WTC11 (cell line): Measurements from ENCODE around the gene RAB3IL1. TPM values are rescaled to one million over a fixed set of nuclear protein-coding genes. Genes with fewer than 3 reads are reported as not detected.

ENCODE experiments used
- ATAC-seq: fragments of 200-7000 bp; cut with Tn5 transposase; 2 replicates; pipeline ENCODE4 v1.10.0; 2021; ENCODE audit warnings: mild to moderate bottlenecking, moderate library complexity
- CTCF ChIA-PET: fragments of 300-600 bp; sonication (Branson Sonifier 250); formaldehyde crosslinking; loops from one replicate; lab custom pipeline; 2021; ENCODE audit warnings: antibody characterized with exemption; lab: Charles Lee
- POLR2A ChIA-PET: fragments of 350-600 bp; sonication (Branson Sonifier 250); formaldehyde crosslinking; loops from one replicate; lab custom pipeline; 2021; ENCODE audit warnings: antibody characterized with exemption; lab: Charles Lee
- DNase-seq: peaks from one replicate; pipeline ENCODE4 v3.0.0; 2021; ENCODE audit warnings: low spot score
- H3K27ac Mint-ChIP-seq: 2 replicates; pipeline ENCODE4 v1.8.0; 2021; ENCODE audit warnings: mixed read lengths
- H3K27me3 Mint-ChIP-seq: 2 replicates; pipeline ENCODE4 v1.8.0; 2021; ENCODE audit warnings: low read depth, mild to moderate bottlenecking, moderate library complexity, mixed read lengths
- H3K36me3 Mint-ChIP-seq: 2 replicates; pipeline ENCODE4 v1.8.0; 2021; ENCODE audit warnings: mixed read lengths
- H3K4me1 Mint-ChIP-seq: 2 replicates; pipeline ENCODE4 v1.8.0; 2022; ENCODE audit warnings: mixed read lengths
- H3K4me3 Mint-ChIP-seq: 2 replicates; pipeline ENCODE4 v1.8.0; 2021; ENCODE audit warnings: mild to moderate bottlenecking, moderate library complexity, mixed read lengths
- H3K9me3 Mint-ChIP-seq: 2 replicates; pipeline ENCODE4 v1.8.0; 2021; ENCODE audit warnings: mixed read lengths
- ATF1 ChIP-seq: sonication (generic); formaldehyde crosslinking; IDR thresholded peaks from 2 replicates; pipeline ENCODE4 v1.8.1; 2023; ENCODE audit warnings: mild to moderate bottlenecking, moderate library complexity, missing genetic modification reagents
- GABPB1 ChIP-seq: sonication (generic); formaldehyde crosslinking; IDR thresholded peaks from 2 replicates; pipeline ENCODE4 v1.8.1; 2023; ENCODE audit warnings: mild to moderate bottlenecking, missing genetic modification reagents
- NFATC4 ChIP-seq: fragments of 250-450 bp; sonication (Bioruptor Pico); IDR thresholded peaks from 2 replicates; pipeline ENCODE4 v1.9.0; 2021; ENCODE audit warnings: mild to moderate bottlenecking
- NFYB ChIP-seq: sonication (generic); formaldehyde crosslinking; conservative IDR thresholded peaks from 2 replicates; pipeline ENCODE4 v1.8.0; 2022; ENCODE audit warnings: low read depth, missing genetic modification reagents
- TP53 ChIP-seq: sonication (generic); formaldehyde crosslinking; IDR thresholded peaks from 2 replicates; pipeline ENCODE4 v1.8.1; 2023; ENCODE audit warnings: mild to moderate bottlenecking, missing genetic modification reagents
- total RNA-seq: library from RNA; stranded (reverse); gene quantifications from 3 replicates; pipeline ENCODE4 v1.2.3, GENCODE V29; 2021
- TF ChIP-seq, protein P1 (sequence below): fragments of 250-450 bp; sonication (Bioruptor Pico); IDR thresholded peaks from 2 replicates; pipeline ENCODE4 v1.8.0; 2021; ENCODE audit warnings: mild to moderate bottlenecking
- TF ChIP-seq, protein P2 (sequence below): sonication (generic); formaldehyde crosslinking; IDR thresholded peaks from 2 replicates; pipeline ENCODE4 v1.8.1; 2022; ENCODE audit warnings: missing genetic modification reagents, borderline replicate concordance
- TF ChIP-seq, protein P3 (sequence below): fragments of 250-450 bp; sonication (Bioruptor Pico); conservative IDR thresholded peaks from 2 replicates; pipeline ENCODE4 v1.9.0; 2021; ENCODE audit warnings: mild to moderate bottlenecking
- TF ChIP-seq, protein P4 (sequence below): sonication (generic); formaldehyde crosslinking; IDR thresholded peaks from 2 replicates; pipeline ENCODE4 v1.8.0; 2022; ENCODE audit warnings: missing genetic modification reagents
- TF ChIP-seq, protein P5 (sequence below): sonication (generic); formaldehyde crosslinking; IDR thresholded peaks from 2 replicates; pipeline ENCODE4 v1.8.0; 2023; ENCODE audit warnings: mild to moderate bottlenecking, missing genetic modification reagents
- TF ChIP-seq, protein P6 (sequence below): fragments of 250-450 bp; sonication (Bioruptor Pico); IDR thresholded peaks from 2 replicates; pipeline ENCODE4 v1.9.0; 2021; ENCODE audit warnings: mild to moderate bottlenecking
- TF ChIP-seq, protein P7 (sequence below): sonication (generic); formaldehyde crosslinking; IDR thresholded peaks from 2 replicates; pipeline ENCODE4 v1.8.0; 2023; ENCODE audit warnings: missing genetic modification reagents, mild to moderate bottlenecking, borderline replicate concordance

Gene RAB3IL1
- total RNA-seq, 1 experiment from 2014 or later: 7.2 TPM

DNA sequence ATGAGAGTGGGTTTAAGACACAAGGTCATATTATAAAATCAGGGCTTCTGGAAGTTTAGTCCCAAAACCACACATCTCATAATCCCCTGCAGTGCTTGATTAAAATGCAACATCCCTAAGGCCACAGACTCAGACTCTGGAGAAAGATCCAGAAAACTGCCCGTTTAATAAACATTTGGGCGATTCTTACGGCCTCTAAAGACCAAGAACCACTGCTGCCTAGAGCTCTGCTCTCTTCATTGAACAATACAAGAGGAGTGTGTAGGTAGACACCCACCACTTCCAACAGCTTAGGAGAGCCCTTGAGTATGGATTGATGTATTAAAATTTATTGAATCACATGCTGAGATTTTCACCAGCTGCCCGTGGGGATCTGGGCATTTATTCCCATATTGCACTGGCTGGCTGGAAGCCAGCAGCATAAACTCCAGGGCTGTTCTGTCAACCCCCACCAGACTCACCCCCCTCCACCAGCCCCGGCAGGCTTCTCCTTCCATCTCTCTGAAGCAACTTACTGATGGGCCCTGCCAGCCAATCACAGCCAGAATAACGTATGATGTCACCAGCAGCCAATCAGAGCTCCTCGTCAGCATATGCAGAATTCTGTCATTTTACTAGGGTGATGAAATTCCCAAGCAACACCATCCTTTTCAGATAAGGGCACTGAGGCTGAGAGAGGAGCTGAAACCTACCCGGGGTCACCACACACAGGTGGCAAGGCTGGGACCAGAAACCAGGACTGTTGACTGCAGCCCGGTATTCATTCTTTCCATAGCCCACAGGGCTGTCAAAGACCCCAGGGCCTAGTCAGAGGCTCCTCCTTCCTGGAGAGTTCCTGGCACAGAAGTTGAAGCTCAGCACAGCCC lies 32.0 kb upstream of the RAB3IL1 start:
- ChIA-PET CTCF (interaction anchor here (0.6 to 10.3 kb wide), 20 partner anchors 10 to 476 kb away, joined by 3 to 685 read pairs (median 4); no protein-coding TSS in a partner anchor), POLR2A (interaction anchor here (0.5 to 2.5 kb wide), 15 partner anchors 10 to 134 kb away, joined by 3 to 26 read pairs (median 5); partner anchors contain the start of genes FTH1 and RAB3IL1)
- ATAC-seq (peak; percentile 54), DNase-seq (peak; percentile 76)
- Mint-ChIP-seq H3K27me3 (peaks cover 8% of the 10 kb centered on the region), H3K4me3 (no peak overlapping the region), H3K4me1 (peaks cover 7% of the 10 kb centered on the region), H3K9me3 (no peaks in the 10 kb centered on the region), H3K27ac (no peak overlapping the region), H3K36me3 (no peaks in the 10 kb centered on the region)
- TF ChIP-seq, protein P1, sequence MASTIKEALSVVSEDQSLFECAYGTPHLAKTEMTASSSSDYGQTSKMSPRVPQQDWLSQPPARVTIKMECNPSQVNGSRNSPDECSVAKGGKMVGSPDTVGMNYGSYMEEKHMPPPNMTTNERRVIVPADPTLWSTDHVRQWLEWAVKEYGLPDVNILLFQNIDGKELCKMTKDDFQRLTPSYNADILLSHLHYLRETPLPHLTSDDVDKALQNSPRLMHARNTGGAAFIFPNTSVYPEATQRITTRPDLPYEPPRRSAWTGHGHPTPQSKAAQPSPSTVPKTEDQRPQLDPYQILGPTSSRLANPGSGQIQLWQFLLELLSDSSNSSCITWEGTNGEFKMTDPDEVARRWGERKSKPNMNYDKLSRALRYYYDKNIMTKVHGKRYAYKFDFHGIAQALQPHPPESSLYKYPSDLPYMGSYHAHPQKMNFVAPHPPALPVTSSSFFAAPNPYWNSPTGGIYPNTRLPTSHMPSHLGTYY (CRISPR knock-in tag): no peak
- TF ChIP-seq, protein P2, sequence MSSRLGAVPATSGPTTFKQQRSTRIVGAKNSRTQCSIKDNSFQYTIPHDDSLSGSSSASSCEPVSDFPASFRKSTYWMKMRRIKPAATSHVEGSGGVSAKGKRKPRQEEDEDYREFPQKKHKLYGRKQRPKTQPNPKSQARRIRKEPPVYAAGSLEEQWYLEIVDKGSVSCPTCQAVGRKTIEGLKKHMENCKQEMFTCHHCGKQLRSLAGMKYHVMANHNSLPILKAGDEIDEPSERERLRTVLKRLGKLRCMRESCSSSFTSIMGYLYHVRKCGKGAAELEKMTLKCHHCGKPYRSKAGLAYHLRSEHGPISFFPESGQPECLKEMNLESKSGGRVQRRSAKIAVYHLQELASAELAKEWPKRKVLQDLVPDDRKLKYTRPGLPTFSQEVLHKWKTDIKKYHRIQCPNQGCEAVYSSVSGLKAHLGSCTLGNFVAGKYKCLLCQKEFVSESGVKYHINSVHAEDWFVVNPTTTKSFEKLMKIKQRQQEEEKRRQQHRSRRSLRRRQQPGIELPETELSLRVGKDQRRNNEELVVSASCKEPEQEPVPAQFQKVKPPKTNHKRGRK: no peak
- no peak for TF ChIP-seq NFATC4 (CRISPR knock-in tag)
- TF ChIP-seq, protein P3, sequence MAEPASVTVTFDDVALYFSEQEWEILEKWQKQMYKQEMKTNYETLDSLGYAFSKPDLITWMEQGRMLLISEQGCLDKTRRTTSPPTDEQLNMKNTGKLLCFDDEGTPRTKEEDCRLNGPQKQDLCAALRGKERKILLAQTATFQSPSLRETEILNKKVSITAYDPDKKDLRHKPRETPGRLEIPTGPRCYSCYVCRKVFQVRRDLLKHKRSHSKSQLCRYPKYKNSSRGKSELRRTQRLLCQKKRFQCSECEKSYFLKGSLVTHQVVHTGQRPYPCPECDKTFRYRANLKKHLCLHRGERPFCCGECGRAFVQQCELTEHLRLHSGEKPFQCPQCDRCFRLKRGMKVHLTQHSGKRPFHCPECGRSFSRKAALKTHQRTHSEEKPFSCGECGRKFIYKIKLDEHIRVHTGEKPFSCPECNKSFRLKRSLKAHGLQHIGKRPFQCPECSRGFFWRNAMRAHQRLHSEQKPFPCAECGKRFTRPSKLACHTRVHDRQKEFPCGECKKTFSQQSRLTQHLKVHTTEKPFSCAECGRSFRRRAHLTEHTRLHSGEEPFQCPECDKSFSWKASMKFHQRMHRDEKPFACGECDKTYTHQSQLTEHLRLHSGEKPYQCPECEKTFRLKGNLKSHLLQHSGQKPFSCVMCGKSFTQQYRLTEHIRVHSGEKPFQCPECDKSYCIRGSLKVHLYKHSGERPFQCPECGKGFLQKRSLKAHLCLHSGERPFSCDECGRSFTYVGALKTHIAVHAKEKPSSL (CRISPR knock-in tag): no peak
- TF ChIP-seq, protein P4, sequence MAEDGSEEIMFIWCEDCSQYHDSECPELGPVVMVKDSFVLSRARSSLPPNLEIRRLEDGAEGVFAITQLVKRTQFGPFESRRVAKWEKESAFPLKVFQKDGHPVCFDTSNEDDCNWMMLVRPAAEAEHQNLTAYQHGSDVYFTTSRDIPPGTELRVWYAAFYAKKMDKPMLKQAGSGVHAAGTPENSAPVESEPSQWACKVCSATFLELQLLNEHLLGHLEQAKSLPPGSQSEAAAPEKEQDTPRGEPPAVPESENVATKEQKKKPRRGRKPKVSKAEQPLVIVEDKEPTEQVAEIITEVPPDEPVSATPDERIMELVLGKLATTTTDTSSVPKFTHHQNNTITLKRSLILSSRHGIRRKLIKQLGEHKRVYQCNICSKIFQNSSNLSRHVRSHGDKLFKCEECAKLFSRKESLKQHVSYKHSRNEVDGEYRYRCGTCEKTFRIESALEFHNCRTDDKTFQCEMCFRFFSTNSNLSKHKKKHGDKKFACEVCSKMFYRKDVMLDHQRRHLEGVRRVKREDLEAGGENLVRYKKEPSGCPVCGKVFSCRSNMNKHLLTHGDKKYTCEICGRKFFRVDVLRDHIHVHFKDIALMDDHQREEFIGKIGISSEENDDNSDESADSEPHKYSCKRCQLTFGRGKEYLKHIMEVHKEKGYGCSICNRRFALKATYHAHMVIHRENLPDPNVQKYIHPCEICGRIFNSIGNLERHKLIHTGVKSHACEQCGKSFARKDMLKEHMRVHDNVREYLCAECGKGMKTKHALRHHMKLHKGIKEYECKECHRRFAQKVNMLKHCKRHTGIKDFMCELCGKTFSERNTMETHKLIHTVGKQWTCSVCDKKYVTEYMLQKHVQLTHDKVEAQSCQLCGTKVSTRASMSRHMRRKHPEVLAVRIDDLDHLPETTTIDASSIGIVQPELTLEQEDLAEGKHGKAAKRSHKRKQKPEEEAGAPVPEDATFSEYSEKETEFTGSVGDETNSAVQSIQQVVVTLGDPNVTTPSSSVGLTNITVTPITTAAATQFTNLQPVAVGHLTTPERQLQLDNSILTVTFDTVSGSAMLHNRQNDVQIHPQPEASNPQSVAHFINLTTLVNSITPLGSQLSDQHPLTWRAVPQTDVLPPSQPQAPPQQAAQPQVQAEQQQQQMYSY (CRISPR knock-in tag): no peak
- peak; percentile 71 for TF ChIP-seq NFYB (CRISPR knock-in tag)
- TF ChIP-seq, protein P5, sequence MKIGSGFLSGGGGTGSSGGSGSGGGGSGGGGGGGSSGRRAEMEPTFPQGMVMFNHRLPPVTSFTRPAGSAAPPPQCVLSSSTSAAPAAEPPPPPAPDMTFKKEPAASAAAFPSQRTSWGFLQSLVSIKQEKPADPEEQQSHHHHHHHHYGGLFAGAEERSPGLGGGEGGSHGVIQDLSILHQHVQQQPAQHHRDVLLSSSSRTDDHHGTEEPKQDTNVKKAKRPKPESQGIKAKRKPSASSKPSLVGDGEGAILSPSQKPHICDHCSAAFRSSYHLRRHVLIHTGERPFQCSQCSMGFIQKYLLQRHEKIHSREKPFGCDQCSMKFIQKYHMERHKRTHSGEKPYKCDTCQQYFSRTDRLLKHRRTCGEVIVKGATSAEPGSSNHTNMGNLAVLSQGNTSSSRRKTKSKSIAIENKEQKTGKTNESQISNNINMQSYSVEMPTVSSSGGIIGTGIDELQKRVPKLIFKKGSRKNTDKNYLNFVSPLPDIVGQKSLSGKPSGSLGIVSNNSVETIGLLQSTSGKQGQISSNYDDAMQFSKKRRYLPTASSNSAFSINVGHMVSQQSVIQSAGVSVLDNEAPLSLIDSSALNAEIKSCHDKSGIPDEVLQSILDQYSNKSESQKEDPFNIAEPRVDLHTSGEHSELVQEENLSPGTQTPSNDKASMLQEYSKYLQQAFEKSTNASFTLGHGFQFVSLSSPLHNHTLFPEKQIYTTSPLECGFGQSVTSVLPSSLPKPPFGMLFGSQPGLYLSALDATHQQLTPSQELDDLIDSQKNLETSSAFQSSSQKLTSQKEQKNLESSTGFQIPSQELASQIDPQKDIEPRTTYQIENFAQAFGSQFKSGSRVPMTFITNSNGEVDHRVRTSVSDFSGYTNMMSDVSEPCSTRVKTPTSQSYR (CRISPR knock-in tag): no peak
- TF ChIP-seq ATF1 (CRISPR knock-in tag): no peak
- TF ChIP-seq GABPB1 (CRISPR knock-in tag): peak; percentile 99
- TF ChIP-seq TP53 (CRISPR knock-in tag): no peak
- TF ChIP-seq, protein P6, sequence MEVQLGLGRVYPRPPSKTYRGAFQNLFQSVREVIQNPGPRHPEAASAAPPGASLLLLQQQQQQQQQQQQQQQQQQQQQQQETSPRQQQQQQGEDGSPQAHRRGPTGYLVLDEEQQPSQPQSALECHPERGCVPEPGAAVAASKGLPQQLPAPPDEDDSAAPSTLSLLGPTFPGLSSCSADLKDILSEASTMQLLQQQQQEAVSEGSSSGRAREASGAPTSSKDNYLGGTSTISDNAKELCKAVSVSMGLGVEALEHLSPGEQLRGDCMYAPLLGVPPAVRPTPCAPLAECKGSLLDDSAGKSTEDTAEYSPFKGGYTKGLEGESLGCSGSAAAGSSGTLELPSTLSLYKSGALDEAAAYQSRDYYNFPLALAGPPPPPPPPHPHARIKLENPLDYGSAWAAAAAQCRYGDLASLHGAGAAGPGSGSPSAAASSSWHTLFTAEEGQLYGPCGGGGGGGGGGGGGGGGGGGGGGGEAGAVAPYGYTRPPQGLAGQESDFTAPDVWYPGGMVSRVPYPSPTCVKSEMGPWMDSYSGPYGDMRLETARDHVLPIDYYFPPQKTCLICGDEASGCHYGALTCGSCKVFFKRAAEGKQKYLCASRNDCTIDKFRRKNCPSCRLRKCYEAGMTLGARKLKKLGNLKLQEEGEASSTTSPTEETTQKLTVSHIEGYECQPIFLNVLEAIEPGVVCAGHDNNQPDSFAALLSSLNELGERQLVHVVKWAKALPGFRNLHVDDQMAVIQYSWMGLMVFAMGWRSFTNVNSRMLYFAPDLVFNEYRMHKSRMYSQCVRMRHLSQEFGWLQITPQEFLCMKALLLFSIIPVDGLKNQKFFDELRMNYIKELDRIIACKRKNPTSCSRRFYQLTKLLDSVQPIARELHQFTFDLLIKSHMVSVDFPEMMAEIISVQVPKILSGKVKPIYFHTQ (CRISPR knock-in tag): no peak
- TF ChIP-seq, protein P7, sequence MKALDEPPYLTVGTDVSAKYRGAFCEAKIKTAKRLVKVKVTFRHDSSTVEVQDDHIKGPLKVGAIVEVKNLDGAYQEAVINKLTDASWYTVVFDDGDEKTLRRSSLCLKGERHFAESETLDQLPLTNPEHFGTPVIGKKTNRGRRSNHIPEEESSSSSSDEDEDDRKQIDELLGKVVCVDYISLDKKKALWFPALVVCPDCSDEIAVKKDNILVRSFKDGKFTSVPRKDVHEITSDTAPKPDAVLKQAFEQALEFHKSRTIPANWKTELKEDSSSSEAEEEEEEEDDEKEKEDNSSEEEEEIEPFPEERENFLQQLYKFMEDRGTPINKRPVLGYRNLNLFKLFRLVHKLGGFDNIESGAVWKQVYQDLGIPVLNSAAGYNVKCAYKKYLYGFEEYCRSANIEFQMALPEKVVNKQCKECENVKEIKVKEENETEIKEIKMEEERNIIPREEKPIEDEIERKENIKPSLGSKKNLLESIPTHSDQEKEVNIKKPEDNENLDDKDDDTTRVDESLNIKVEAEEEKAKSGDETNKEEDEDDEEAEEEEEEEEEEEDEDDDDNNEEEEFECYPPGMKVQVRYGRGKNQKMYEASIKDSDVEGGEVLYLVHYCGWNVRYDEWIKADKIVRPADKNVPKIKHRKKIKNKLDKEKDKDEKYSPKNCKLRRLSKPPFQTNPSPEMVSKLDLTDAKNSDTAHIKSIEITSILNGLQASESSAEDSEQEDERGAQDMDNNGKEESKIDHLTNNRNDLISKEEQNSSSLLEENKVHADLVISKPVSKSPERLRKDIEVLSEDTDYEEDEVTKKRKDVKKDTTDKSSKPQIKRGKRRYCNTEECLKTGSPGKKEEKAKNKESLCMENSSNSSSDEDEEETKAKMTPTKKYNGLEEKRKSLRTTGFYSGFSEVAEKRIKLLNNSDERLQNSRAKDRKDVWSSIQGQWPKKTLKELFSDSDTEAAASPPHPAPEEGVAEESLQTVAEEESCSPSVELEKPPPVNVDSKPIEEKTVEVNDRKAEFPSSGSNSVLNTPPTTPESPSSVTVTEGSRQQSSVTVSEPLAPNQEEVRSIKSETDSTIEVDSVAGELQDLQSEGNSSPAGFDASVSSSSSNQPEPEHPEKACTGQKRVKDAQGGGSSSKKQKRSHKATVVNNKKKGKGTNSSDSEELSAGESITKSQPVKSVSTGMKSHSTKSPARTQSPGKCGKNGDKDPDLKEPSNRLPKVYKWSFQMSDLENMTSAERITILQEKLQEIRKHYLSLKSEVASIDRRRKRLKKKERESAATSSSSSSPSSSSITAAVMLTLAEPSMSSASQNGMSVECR (CRISPR knock-in tag): no peak
